Cerebellar nuclear complex (tissue), 1 donor: ENCODE data around the gene SUSD1.
"Not testable (repeated sequence)": the region's sequence is repeated elsewhere in the genome, so short reads cannot be mapped to it uniquely, and the experiment has no call there.

ENCODE experiments used
- DNase-seq, 2 experiments: peaks; one replicate each; lab custom pipeline; 2025; lab: John Stamatoyannopoulos, UW

The SUSD1 gene

GRCh38 chr9:112129246-112129645 is 45.9 kb downstream of the SUSD1 start:
- DNase-seq = no peak

GRCh38 chr9:112128399-112128798 is 46.7 kb downstream of the SUSD1 start:
- DNase-seq = not testable (repeated sequence)

GRCh38 chr9:112127281-112127680 is 47.8 kb downstream of the SUSD1 start:
- no peak for DNase-seq

- no peak for DNase-seq
These were observed 49.1 kb downstream of the SUSD1 start for GRCh38 chr9:112125951-112126388.

- no peak for DNase-seq
These were observed 50.9 kb downstream of the SUSD1 start for GRCh38 chr9:112124156-112124555.

GRCh38 chr9:112121633-112122032 is 53.5 kb downstream of the SUSD1 start:
- DNase-seq = no peak

GRCh38 chr9:112120439-112120925 is 54.6 kb downstream of the SUSD1 start:
- no peak for DNase-seq

- DNase-seq = no peak
These were observed 55.1 kb downstream of the SUSD1 start for GRCh38 chr9:112120030-112120341.

- DNase-seq = peak in 1 of 2 experiments; percentile 5
These were observed 55.7 kb downstream of the SUSD1 start for GRCh38 chr9:112119225-112120029.

GRCh38 chr9:112118009-112118408 is 57.1 kb downstream of the SUSD1 start:
- no peak for DNase-seq

- peak in 1 of 2 experiments; percentile 26 for DNase-seq
These were observed 58.9 kb downstream of the SUSD1 start for GRCh38 chr9:112115970-112116753.

- DNase-seq = no peak
These were observed 60.0 kb downstream of the SUSD1 start for GRCh38 chr9:112115109-112115508.

- DNase-seq = no peak
These were observed 62.0 kb downstream of the SUSD1 start for GRCh38 chr9:112112941-112113681.

- no peak for DNase-seq
These were observed 62.6 kb downstream of the SUSD1 start for GRCh38 chr9:112112519-112112918.

GRCh38 chr9:112111461-112111860 is 63.6 kb downstream of the SUSD1 start:
- DNase-seq = no peak

GRCh38 chr9:112110777-112111113 is 64.4 kb downstream of the SUSD1 start:
- DNase-seq = no peak

GRCh38 chr9:112110094-112110776 is 64.9 kb downstream of the SUSD1 start:
- DNase-seq = no peak

GRCh38 chr9:112104901-112105300 is 70.2 kb downstream of the SUSD1 start:
- no peak for DNase-seq

- DNase-seq = no peak
These were observed 70.7 kb downstream of the SUSD1 start for GRCh38 chr9:112104401-112104800.

- DNase-seq = no peak
These were observed 71.7 kb downstream of the SUSD1 start for GRCh38 chr9:112103405-112103804.

GRCh38 chr9:112097712-112098688 is 77.1 kb downstream of the SUSD1 start:
- no peak for DNase-seq
